SK-N-SH (cell line): ENCODE results near the gene SYNGR2. TPM values are rescaled to one million over a fixed set of nuclear protein-coding genes. Genes with fewer than 3 reads are reported as not detected.

Experiments
- CTCF ChIA-PET: fragments of 300-600, 350-600 bp; formaldehyde crosslinking; extraction: SDS; loops from one replicate; lab custom pipeline; 2021; lab: Yijun Ruan, JAX
- POLR2A ChIA-PET: fragments of 350-600 bp; sonication (Branson Sonifier 250); formaldehyde crosslinking; extraction: SDS; loops from one replicate; lab custom pipeline; 2020; ENCODE audit warnings: antibody characterized with exemption, inconsistent platforms; lab: Yijun Ruan, JAX
- DNase-seq: peaks from one replicate; pipeline ENCODE4 v3.0.0; 2012
- H2AFZ ChIP-seq: fragments of 200-600 bp; sonication (generic); 2 replicates; pipeline ENCODE4 v1.8.1; 2016; ENCODE audit warnings: antibody characterized with exemption, mild to moderate bottlenecking, low read depth
- H3F3A ChIP-seq: fragments of 200-600 bp; sonication (generic); replicated peaks from 2 replicates; pipeline ENCODE3; 2016; ENCODE audit warnings: antibody characterized with exemption, mild to moderate bottlenecking; ENCODE audit not compliant: insufficient read depth
- H3K27ac ChIP-seq, 2 experiments: fragments of 200-500 bp in 1 of 2; fragments of 200-600 bp in 1 of 2; sonication (Bioruptor generic) in 1 of 2; sonication (generic), shearing (Covaris generic) in 1 of 2; 2 replicates each; pipeline versions ENCODE4 v1.5.1 to v1.6.1; 2014 to 2016; ENCODE audit warnings: low read depth in 2 of 2, inconsistent platforms in 1 of 2, low read length in 1 of 2, mild to moderate bottlenecking in 1 of 2, mixed read lengths in 1 of 2
- H3K27me3 ChIP-seq: fragments of 200-600 bp; sonication (generic), shearing (Covaris generic); 2 replicates; pipeline ENCODE4 v1.6.1; 2016; ENCODE audit warnings: mixed run types; ENCODE audit not compliant: insufficient read depth
- H3K36me3 ChIP-seq, 2 experiments: fragments of 200-500 bp in 1 of 2; fragments of 200-600 bp in 1 of 2; sonication (Bioruptor generic) in 1 of 2; sonication (generic) in 1 of 2; replicated peaks in 1 of 2; 2 replicates each; pipeline versions ENCODE3 to v1.5.1; 2014 to 2016; ENCODE audit warnings: low read length in 1 of 2, mild to moderate bottlenecking in 1 of 2; ENCODE audit not compliant: insufficient read depth in 2 of 2, control insufficient read depth in 1 of 2
- H3K4me1 ChIP-seq, 2 experiments: fragments of 200-500 bp in 1 of 2; fragments of 200-600 bp in 1 of 2; sonication (Bioruptor generic) in 1 of 2; sonication (generic), shearing (Covaris generic) in 1 of 2; 2 replicates each; pipeline versions ENCODE4 v1.5.1 to v1.6.1; 2014 to 2016; ENCODE audit warnings: low read depth in 1 of 2, low read length in 1 of 2, mixed run types in 1 of 2; ENCODE audit not compliant: insufficient read depth in 2 of 2, control insufficient read depth in 1 of 2
- H3K4me2 ChIP-seq: fragments of 200-600 bp; sonication (generic), shearing (Covaris generic); 2 replicates; pipeline ENCODE4 v1.6.1; 2017; ENCODE audit warnings: mixed run types
- H3K4me3 ChIP-seq, 2 experiments: fragments of 200-500 bp in 1 of 2; fragments of 200-600 bp in 1 of 2; sonication (Bioruptor generic) in 1 of 2; sonication (generic), shearing (Covaris generic) in 1 of 2; 2 replicates each; pipeline versions ENCODE4 v1.5.1 to v1.8.1; 2014 to 2016; ENCODE audit warnings: low read depth in 2 of 2, inconsistent platforms in 1 of 2, low read length in 1 of 2, mild to moderate bottlenecking in 1 of 2, mixed read lengths in 1 of 2, moderate library complexity in 1 of 2
- H3K79me2 ChIP-seq: fragments of 200-600 bp; sonication (generic); 2 replicates; pipeline ENCODE4 v1.8.1; 2017; ENCODE audit warnings: mild to moderate bottlenecking; ENCODE audit not compliant: insufficient read depth
- H3K9ac ChIP-seq: fragments of 200-600 bp; sonication (generic); 2 replicates; pipeline ENCODE4 v1.6.1; 2017; ENCODE audit warnings: mixed run types
- H3K9me2 ChIP-seq: fragments of 200-600 bp; sonication (generic); 2 replicates; pipeline ENCODE4 v1.6.1; 2017; ENCODE audit warnings: mixed run types
- H3K9me3 ChIP-seq: fragments of 200-600 bp; sonication (generic); 2 replicates; pipeline ENCODE4 v1.6.1; 2017; ENCODE audit warnings: mixed run types, mild to moderate bottlenecking, moderate library complexity
- H4K20me1 ChIP-seq: fragments of 200-600 bp; sonication (generic); 2 replicates; pipeline ENCODE4 v1.6.1; 2017; ENCODE audit warnings: mild to moderate bottlenecking, mixed run types; ENCODE audit not compliant: insufficient read depth
- ELF1 ChIP-seq: IDR thresholded peaks from 2 replicates; pipeline ENCODE4 v1.4.0; 2012
- EP300 ChIP-seq, 2 experiments: IDR thresholded peaks; 2 replicates each; pipeline versions ENCODE4 v1.4.0 to v1.6.1; 2012; ENCODE audit warnings: borderline replicate concordance in 1 of 2, low read depth in 1 of 2, low read length in 1 of 2
- EZH2phosphoT487 ChIP-seq: fragments of 200-600 bp; sonication (generic); IDR thresholded peaks from 2 replicates; pipeline ENCODE4 v1.6.1; 2017; ENCODE audit warnings: low read depth, mixed run types, mild to moderate bottlenecking, antibody characterized with exemption, moderate library complexity, borderline replicate concordance
- FOSL2 ChIP-seq: IDR thresholded peaks from 2 replicates; pipeline ENCODE4 v1.4.0; 2012; ENCODE audit warnings: low read depth, mild to moderate bottlenecking, moderate library complexity, borderline replicate concordance
- FOXJ3 ChIP-seq: sonication (generic); formaldehyde crosslinking; IDR thresholded peaks from 2 replicates; pipeline ENCODE4 v1.5.1; 2020; ENCODE audit warnings: mild to moderate bottlenecking, missing genetic modification reagents
- GATA2 ChIP-seq: sonication (generic); formaldehyde crosslinking; IDR thresholded peaks from 2 replicates; pipeline ENCODE4 v1.5.0; 2020; ENCODE audit warnings: mild to moderate bottlenecking, missing genetic modification reagents
- JUND ChIP-seq: IDR thresholded peaks from 2 replicates; pipeline ENCODE4 v1.4.0; 2012
- NFIC ChIP-seq: IDR thresholded peaks from 2 replicates; pipeline ENCODE4 v1.4.0; 2012; ENCODE audit warnings: borderline replicate concordance
- NRF1 ChIP-seq: IDR thresholded peaks from 2 replicates; pipeline ENCODE4 v1.6.1; 2012; ENCODE audit warnings: low read depth, mild to moderate bottlenecking, low read length
- POLR2AphosphoS5 ChIP-seq: IDR thresholded peaks from 2 replicates; pipeline ENCODE4 v1.6.1; 2012; ENCODE audit warnings: low read depth, low read length
- RCOR1 ChIP-seq: fragments of 150-350 bp; IDR thresholded peaks from 2 replicates; pipeline ENCODE4 v1.6.1; 2017; ENCODE audit warnings: antibody characterized with exemption, low read length
- RFX5 ChIP-seq: IDR thresholded peaks from 2 replicates; pipeline ENCODE4 v1.6.1; 2012; ENCODE audit warnings: mild to moderate bottlenecking, improper control_type of control experiment, low read length
- SMC3 ChIP-seq: IDR thresholded peaks from 2 replicates; pipeline ENCODE4 v1.6.1; 2012; ENCODE audit warnings: low read depth, low read length, improper control_type of control experiment
- TCF12 ChIP-seq: IDR thresholded peaks from 2 replicates; pipeline ENCODE4 v1.4.0; 2012
- YY1 ChIP-seq: IDR thresholded peaks from 2 replicates; pipeline ENCODE4 v1.4.0; 2012; ENCODE audit warnings: low read depth, mild to moderate bottlenecking
- WGBS: methylation state at CpG from one replicate; pipeline ENCODE4 v1.1.6; 2017; ENCODE audit warnings: low lambda C conversion rate; 5-methylcytosine and 5-hydroxymethylcytosine counted together
- polyA plus RNA-seq, 3 experiments: library from polyadenylated mRNA; depleted of rRNA; stranded (reverse); fragments of >200 nt; gene quantifications; 2 replicates each; pipeline ENCODE4 v1.2.3, GENCODE V29; 2012
- TF ChIP-seq, protein P1 (sequence below): fragments of 200-600 bp; sonication (generic); IDR thresholded peaks from 2 replicates; pipeline ENCODE4 v1.6.1; 2017; ENCODE audit warnings: antibody characterized with exemption, mild to moderate bottlenecking, moderate library complexity
- TF ChIP-seq, protein P2 (sequence below): IDR thresholded peaks from 2 replicates; pipeline ENCODE4 v1.4.0; 2012; ENCODE audit warnings: low read depth, borderline replicate concordance

The SYNGR2 gene
- polyA plus RNA-seq, 1 of the 3 experiments (the other 2 are of a cell fraction): 181 TPM

DNA sequence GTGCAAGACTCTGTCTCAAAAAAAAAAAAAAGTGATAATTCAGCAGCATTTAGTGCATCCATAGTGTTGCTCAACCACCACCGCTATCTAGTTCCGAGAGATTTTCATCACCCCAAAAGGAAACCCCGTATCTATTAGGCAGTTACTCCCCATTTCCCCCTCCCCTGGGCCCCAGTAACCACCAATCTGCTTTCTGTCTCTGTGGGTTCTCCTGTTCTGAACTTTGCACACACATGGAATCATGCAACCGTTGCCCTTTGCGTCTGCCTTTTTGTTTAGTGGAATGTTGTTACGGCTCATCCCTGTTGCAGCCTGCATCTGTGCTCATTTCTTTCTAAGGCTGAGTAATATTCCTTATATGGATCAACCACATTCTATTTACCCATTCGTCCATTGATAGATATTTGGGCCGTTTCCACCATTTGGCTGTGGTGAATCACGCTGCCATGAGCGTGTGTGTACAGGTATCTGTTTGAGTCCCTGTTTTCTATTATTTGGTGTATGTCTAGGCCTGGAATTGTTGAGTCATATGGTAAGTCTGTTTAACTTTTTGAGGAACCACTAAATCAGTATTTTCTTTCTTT, 8.7 kb upstream of the SYNGR2 start:
- Histone ChIP-seq H3K4me1 (peaks cover 0 to 5% of the 10 kb centered on the region in 2 experiments; a peak in 1 of 4 replicates), H2AFZ (no peak overlapping the region)

More for the DNA sequence above, 8.7 kb upstream of the SYNGR2 start:
- Histone ChIP-seq H3K27ac (no peak overlapping the region), H3K9ac (no peak overlapping the region), H3K36me3 (no peaks in the 10 kb centered on the region), H3F3A (no peaks in the 10 kb centered on the region), H4K20me1 (no peaks in the 10 kb centered on the region), H3K27me3 (no peaks in the 10 kb centered on the region), H3K4me2 (no peak overlapping the region), H3K9me2 (no peaks in the 10 kb centered on the region), H3K4me3 (no peak overlapping the region), H3K9me3 (no peaks in the 10 kb centered on the region), H3K79me2 (no peaks in the 10 kb centered on the region)
- TF ChIP-seq RFX5 (no peak), POLR2AphosphoS5 (no peak), ELF1 (no peak), FOSL2 (no peak; the same call in 1 of the 2 replicates), SMC3 (no peak), JUND (no peak), NFIC (no peak), EP300 (IDR thresholded peaks at IDR 0.05; ENCODE audit: borderline replicate concordance in 1 of 2, low read depth in 1 of 2, low read length in 1 of 2) (no peak), YY1 (no peak), GATA2 (CRISPR knock-in tag) (no peak), NRF1 (no peak), TCF12 (no peak), RCOR1 (no peak), EZH2phosphoT487 (no peak), FOXJ3 (CRISPR knock-in tag) (no peak)
- TF ChIP-seq, protein P1, sequence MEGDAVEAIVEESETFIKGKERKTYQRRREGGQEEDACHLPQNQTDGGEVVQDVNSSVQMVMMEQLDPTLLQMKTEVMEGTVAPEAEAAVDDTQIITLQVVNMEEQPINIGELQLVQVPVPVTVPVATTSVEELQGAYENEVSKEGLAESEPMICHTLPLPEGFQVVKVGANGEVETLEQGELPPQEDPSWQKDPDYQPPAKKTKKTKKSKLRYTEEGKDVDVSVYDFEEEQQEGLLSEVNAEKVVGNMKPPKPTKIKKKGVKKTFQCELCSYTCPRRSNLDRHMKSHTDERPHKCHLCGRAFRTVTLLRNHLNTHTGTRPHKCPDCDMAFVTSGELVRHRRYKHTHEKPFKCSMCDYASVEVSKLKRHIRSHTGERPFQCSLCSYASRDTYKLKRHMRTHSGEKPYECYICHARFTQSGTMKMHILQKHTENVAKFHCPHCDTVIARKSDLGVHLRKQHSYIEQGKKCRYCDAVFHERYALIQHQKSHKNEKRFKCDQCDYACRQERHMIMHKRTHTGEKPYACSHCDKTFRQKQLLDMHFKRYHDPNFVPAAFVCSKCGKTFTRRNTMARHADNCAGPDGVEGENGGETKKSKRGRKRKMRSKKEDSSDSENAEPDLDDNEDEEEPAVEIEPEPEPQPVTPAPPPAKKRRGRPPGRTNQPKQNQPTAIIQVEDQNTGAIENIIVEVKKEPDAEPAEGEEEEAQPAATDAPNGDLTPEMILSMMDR: no peak
- TF ChIP-seq, protein P2, sequence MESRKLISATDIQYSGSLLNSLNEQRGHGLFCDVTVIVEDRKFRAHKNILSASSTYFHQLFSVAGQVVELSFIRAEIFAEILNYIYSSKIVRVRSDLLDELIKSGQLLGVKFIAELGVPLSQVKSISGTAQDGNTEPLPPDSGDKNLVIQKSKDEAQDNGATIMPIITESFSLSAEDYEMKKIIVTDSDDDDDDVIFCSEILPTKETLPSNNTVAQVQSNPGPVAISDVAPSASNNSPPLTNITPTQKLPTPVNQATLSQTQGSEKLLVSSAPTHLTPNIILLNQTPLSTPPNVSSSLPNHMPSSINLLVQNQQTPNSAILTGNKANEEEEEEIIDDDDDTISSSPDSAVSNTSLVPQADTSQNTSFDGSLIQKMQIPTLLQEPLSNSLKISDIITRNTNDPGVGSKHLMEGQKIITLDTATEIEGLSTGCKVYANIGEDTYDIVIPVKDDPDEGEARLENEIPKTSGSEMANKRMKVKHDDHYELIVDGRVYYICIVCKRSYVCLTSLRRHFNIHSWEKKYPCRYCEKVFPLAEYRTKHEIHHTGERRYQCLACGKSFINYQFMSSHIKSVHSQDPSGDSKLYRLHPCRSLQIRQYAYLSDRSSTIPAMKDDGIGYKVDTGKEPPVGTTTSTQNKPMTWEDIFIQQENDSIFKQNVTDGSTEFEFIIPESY: no peak
- ChIA-PET CTCF (interaction anchor here (0.6 to 1.4 kb wide), 4 partner anchors 15 to 166 kb away, joined by 3 to 4 read pairs (median 3); no protein-coding TSS in a partner anchor), POLR2A (no interaction called here)
- no peak for DNase-seq
- 77% methylated on average over 10 of the region's 10 CpGs for WGBS
